ENCODE measurements around the gene PCDHGA9. TPM values are rescaled to one million over a fixed set of nuclear protein-coding genes. Genes with fewer than 3 reads are reported as not detected.

Gene PCDHGA9
- 5.2 and 5.5 TPM in 2 replicates for total RNA-seq

DNA sequence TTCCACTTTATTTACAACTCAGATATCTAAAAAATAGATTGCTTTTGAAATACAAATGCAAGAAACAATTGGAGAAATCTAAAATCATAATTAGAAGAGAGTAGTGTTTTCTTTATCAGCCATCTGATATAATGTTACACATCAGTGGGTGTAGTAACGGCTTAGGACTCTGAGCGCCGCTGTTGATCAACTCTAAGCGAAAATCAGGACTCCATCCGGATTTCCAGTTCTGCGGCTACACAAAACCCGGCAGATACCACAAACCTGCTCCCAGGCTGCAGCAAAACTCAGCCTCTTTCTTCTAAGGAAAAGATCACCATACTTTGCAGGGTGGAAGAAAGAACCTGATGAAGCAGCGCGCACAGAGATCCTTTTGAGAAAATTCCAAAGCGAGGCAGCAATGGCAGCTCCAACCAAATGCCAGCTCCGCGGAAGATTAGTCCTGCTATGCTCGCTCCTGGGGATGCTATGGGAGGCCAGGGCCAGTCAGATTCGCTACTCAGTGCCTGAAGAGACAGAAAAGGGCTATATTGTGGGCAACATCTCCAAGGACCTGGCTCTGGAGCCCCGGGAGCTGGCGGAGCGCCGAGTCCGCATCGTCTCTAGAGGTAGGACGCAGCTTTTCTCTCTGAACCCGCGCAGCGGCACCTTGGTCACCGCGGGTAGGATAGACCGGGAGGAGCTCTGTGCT is at the start of gene PCDHGA9:
TSS of gene PCDHGA9 (plus strand) at position 226 of the 691 bp plus-strand sequence. CDS start at position 401, 175 bp downstream.

DNA sequence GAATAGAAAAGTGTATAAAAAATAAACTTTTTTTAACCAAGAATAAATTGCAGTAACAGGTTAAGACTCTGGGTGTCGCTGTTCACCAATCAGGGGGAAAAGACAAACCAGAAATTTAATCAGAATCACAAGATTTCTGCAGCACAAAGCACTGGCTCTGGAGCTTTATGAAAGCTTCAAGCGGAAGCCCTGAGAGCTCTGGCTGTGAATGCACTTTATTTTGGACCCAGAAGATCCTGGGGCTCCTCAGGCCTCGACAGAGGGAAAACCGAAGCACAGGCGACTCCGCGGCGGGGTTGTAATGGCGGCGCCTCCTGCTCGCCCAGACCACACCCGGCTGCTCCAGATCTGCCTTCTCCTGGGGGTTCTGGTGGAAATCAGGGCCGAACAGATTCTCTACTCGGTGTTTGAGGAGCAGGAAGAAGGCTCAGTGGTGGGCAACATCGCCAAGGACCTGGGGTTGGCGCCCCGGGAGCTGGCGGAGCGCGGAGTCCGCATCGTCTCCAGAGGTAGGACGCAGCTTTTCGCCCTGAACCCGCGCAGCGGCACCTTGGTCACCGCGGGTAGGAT is 47.6 kb upstream of the PCDHGA9 start, which contains the start of gene PCDHGA4:
TSS of gene PCDHGA4 (plus strand) at position 122 of the 570 bp plus-strand sequence. CDS start at position 209, 87 bp downstream.

DNA sequence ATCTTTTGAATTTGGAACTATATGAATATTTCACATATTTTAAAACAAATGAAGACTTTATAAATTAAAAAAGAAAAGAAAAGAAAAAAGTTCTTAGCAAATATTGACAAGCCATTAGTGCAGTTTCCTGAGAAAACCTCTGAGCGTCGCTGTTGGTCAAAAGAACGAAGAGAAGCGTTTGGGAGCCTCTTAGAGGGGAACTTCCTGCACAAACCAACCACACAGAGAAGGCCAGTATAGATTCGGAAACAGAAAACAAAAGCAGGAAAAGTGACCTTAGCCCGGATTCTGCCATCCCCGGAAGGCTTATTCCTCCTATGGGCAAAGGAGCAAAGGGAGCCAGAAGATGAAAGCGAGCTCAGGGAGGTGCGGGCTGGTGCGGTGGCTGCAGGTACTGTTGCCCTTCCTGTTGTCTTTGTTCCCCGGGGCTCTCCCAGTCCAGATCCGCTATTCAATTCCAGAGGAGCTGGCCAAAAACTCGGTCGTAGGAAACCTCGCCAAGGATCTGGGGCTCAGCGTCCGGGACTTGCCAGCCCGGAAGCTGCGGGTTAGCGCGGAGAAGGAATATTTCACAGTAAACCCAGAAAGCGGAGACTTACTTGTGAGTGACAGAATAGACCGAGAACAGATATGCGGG is 42.7 kb upstream of the PCDHGA9 start, which contains the start of gene PCDHGB2:
TSS of gene PCDHGB2 (plus strand) at position 205 of the 637 bp plus-strand sequence. CDS start at position 347, 142 bp downstream.

GRCh38 chr5:141363952-141364660 is 38.5 kb upstream of the PCDHGA9 start, which contains the start of gene PCDHGA5:
TSS of gene PCDHGA5 (plus strand) at chr5:141364162. CDS start at chr5:141364331, 169 bp downstream.

GRCh38 chr5:141369994-141370848 is 32.4 kb upstream of the PCDHGA9 start, which contains the start of gene PCDHGB3:
TSS of gene PCDHGB3 (plus strand) at chr5:141370242. CDS start at chr5:141370395, 153 bp downstream.

DNA sequence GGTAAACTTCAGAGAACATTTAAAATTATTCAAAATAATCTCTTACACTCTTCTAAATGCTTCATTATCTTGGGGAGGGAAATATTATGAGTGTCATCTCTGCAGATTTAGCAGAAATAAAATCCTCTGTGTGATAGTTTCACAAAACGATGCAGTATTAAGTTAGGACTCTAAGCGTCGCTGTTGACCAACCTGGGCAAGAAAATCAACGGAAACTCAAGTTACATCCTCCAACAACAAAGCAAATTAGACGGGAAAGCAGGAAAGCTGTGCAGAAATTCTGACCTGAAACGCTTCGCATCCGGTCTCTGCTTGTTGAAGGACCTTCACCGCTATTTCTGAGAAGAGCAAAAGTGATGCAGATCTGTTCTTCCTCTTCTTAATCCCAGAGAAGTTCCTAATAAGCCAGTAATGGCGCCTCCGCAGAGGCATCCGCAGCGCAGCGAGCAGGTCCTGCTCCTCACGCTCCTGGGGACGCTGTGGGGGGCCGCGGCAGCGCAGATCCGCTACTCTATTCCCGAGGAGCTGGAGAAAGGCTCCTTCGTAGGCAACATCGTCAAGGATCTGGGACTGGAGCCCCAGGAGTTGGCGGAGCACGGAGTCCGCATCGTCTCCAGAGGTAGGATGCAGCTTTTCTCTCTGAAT is 28.8 kb upstream of the PCDHGA9 start, which contains the start of gene PCDHGA6:
TSS of gene PCDHGA6 (plus strand) at position 219 of the 645 bp plus-strand sequence. CDS start at position 412, 193 bp downstream.

DNA sequence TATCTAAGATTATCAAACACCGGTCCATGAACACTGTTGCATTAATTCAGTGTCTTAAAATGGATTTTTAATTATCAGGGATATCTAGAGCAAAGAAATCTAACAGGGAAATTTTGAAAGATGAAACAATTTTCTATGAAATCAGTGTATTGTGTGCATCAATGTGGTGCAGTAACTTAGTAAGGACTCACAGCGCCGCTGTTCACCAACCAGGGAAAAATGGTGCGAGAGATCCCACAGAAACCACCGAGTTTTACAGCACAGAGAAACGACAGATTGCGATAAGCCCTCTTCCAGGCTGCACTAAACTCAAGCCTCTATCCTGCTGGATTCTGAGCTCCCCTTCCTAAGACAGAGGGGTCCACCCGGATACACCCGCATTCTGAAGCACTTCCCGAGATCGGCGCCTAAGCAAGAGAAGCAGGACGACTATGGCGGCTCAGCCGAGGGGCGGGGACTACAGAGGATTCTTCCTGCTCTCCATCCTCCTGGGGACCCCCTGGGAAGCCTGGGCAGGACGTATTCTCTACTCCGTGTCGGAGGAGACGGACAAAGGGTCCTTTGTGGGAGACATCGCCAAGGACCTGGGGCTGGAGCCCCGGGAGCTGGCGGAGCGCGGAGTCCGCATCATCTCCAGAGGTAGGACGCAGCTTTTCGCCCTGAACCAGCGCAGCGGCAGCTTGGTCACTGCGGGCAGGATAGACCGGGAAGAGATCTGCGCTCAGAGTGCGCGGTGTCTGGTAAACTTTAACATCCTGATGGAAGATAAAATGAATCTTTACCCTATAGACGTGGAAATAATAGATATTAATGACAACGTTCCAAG is 19.9 kb upstream of the PCDHGA9 start, which contains the start of gene PCDHGA7:
TSS of gene PCDHGA7 (plus strand) at position 274 of the 826 bp plus-strand sequence. CDS start at position 432, 158 bp downstream.

DNA sequence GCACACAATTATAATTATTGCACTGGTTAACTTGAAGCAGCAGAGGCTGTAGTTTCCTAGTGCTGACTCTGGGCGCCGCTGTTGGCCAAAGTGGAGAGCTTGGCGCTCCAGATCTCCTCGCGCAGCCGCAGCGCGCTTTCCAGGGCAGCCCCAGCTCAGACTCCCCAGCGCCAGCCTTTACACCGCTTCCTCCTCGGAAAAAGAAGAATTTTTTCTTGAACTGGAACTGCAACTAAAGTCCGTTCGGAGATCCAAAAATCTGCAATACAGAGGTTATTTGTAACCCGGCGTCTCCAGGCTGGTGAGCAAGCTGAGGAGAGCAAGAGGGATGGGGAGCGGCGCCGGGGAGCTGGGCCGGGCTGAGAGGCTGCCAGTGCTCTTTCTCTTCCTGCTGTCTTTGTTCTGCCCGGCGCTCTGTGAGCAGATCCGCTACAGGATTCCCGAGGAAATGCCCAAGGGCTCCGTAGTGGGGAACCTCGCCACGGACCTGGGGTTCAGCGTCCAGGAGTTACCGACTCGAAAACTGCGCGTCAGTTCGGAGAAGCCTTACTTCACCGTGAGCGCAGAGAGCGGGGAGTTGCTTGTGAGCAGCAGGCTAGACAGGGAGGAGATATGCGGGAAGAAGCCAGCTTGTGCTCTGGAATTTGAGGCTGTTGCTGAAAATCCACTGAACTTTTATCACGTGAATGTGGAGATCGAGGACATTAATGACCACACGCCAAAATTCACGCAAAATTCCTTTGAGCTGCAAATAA is 14.8 kb upstream of the PCDHGA9 start, which contains the start of gene PCDHGB4:
TSS of gene PCDHGB4 (plus strand) at position 142 of the 755 bp plus-strand sequence. CDS start at position 329, 187 bp downstream.

GRCh38 chr5:141392429-141393198 is 10.0 kb upstream of the PCDHGA9 start, which contains the start of gene PCDHGA8:
TSS of gene PCDHGA8 (plus strand) at chr5:141392633. CDS start at chr5:141392814, 181 bp downstream.

DNA sequence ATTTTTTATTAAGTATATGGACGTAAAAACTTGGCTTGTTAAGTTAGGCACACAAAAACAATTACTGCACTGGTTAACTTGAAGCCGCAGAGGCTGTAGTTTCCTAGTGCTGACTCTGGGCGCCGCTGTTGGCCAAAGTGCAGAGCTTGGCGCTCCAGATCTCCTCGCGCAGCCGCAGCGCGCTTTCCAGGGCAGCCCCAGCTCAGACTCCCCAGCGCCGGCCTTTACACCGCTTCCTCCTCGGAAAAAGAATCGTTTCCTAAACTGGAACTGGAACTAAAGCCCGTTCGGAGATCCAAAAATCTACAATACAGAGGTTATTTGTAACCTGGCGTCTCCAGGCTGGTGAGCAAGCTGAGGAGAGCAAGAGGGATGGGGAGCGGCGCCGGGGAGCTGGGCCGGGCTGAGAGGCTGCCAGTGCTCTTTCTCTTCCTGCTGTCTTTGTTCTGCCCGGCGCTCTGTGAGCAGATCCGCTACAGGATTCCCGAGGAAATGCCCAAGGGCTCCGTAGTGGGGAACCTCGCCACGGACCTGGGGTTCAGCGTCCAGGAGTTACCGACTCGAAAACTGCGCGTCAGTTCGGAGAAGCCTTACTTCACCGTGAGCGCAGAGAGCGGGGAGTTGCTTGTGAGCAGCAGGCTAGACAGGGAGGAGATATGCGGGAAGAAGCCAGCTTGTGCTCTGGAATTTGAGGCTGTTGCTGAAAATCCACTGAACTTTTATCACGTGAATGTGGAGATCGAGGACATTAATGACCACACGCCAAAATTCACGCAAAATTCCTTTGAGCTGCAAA is 4.6 kb upstream of the PCDHGA9 start, which contains the start of gene PCDHGB5:
TSS of gene PCDHGB5 (plus strand) at position 192 of the 796 bp plus-strand sequence. CDS start at position 373, 181 bp downstream.

GRCh38 chr5:141407790-141408505 is 5.4 kb downstream of the PCDHGA9 start, which contains the start of gene PCDHGB6:
TSS of gene PCDHGB6 (plus strand) at chr5:141408021. CDS start at chr5:141408203, 182 bp downstream.

GRCh38 chr5:141412854-141413539 is 10.4 kb downstream of the PCDHGA9 start, which contains the start of gene PCDHGA10:
TSS of gene PCDHGA10 (plus strand) at chr5:141412987. CDS start at chr5:141413176, 189 bp downstream.

DNA sequence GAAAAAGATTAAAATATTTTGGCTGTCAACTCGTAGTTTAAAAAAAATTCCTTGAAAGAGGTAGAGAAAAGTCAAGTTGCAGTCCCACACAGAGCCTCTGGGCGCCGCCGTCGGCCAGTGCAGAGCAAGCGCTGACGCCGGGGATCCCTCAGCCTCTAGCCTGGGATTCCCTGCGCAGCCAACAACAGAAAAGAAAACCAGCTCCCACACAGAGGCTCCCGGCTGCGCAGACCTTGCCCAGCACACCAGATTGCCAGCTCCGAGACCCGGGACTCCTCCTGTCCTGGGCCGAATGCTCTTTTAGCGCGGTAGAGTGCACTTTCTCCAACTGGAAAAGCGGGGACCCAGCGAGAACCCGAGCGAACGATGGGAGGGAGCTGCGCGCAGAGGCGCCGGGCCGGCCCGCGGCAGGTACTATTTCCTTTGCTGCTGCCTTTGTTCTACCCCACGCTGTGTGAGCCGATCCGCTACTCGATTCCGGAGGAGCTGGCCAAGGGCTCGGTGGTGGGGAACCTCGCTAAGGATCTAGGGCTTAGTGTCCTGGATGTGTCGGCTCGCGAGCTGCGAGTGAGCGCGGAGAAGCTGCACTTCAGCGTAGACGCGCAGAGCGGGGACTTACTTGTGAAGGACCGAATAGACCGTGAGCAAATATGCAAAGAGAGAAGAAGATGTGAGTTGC is 15.1 kb downstream of the PCDHGA9 start, which contains the start of gene PCDHGB7:
TSS of gene PCDHGB7 (plus strand) at position 184 of the 679 bp plus-strand sequence. CDS start at position 367, 183 bp downstream.

DNA sequence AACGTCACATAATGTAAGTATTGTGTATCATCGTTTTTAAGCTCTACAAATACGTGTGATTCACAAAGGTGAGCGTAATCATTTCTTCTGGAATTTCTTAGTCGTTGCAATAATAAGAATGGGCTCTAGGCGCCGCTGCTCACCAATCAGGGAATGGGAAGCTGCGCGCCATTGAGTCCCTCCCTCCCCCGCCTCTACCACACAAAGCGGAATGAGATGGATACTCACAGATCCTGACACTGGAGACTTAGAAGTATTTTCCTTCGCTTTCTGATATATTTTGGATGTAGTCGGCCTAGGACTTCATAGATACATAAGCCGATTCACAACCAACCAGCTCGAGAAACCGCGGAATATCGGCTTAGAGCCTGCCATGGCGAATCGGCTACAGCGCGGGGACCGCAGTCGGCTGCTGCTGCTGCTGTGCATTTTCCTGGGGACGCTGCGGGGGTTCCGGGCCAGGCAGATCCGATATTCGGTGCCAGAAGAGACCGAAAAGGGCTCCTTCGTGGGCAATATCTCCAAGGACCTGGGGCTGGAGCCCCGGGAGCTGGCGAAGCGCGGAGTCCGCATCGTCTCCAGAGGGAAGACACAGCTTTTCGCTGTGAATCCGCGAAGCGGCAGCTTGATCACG is 18.4 kb downstream of the PCDHGA9 start, which contains the start of gene PCDHGA11:
TSS of gene PCDHGA11 (plus strand) at position 197 of the 634 bp plus-strand sequence. CDS start at position 374, 177 bp downstream.

